Gastroesophageal sphincter (tissue), 4 donors: ENCODE data around the gene TNN. TPM values are rescaled to one million over a fixed set of nuclear protein-coding genes. Genes with fewer than 3 reads are reported as not detected.

Source experiments
- ATAC-seq: fragments of 150-250 bp; one replicate; pipeline ENCODE4 v1.9.1; 2016; ENCODE audit warnings: mild to moderate bottlenecking, moderate library complexity
- H3K27ac ChIP-seq, 4 donors: fragments of 200-600 bp; sonication (generic) in 3 of 4; 1 replicate in 3 of 4; 2 replicates in 1 of 4; pipeline ENCODE4 v1.5.1; 2016 to 2019
- H3K27me3 ChIP-seq: fragments of 200-600 bp; sonication (generic); one replicate; pipeline ENCODE4 v1.5.1; 2019
- H3K36me3 ChIP-seq, 2 donors: fragments of 200-600 bp; sonication (generic); one replicate each; pipeline ENCODE4 v1.5.1; 2019; ENCODE audit warnings: control low read depth in 1 of 2
- H3K4me1 ChIP-seq, 3 donors: fragments of 200-600 bp; sonication (generic); 1 replicate in 2 of 3; 2 replicates in 1 of 3; pipeline ENCODE4 v1.5.1; 2016 to 2019; ENCODE audit warnings: control low read depth in 2 of 3
- H3K4me3 ChIP-seq, 2 donors: fragments of 200-600 bp; sonication (generic); one replicate each; pipeline ENCODE4 v1.5.1; 2019; ENCODE audit warnings: mild to moderate bottlenecking in 1 of 2, moderate library complexity in 1 of 2
- H3K9me3 ChIP-seq, 3 donors: fragments of 200-600 bp; sonication (generic); one replicate each; pipeline ENCODE4 v1.5.1; 2017 to 2019; ENCODE audit warnings: control low read depth in 2 of 3
- CTCF ChIP-seq, 4 experiments: fragments of 200-600 bp in 2 of 4; fragments of 450-650 bp in 2 of 4; sonication (generic) in 1 of 4; IDR thresholded peaks; one replicate each; pipeline ENCODE4 v1.5.1; 2017 to 2019; ENCODE audit warnings: antibody characterized with exemption in 4 of 4, mild to moderate bottlenecking in 2 of 4, moderate library complexity in 2 of 4
- EP300 ChIP-seq: sonication (generic); formaldehyde crosslinking; IDR thresholded peaks from one replicate; pipeline ENCODE4 v1.6.1; 2017; ENCODE audit warnings: antibody characterized with exemption, mild to moderate bottlenecking
- POLR2A ChIP-seq, 2 donors: fragments of 450-650 bp; IDR thresholded peaks; one replicate each; pipeline ENCODE4 v1.6.1; 2017; ENCODE audit warnings: antibody characterized with exemption in 2 of 2, mild to moderate bottlenecking in 2 of 2, moderate library complexity in 1 of 2
- POLR2AphosphoS5 ChIP-seq: sonication (generic); formaldehyde crosslinking; IDR thresholded peaks from one replicate; pipeline ENCODE4 v1.6.1; 2017; ENCODE audit warnings: antibody characterized with exemption
- WGBS, 2 donors: methylation state at CpG; one replicate each; pipeline ENCODE4 v1.1.5; 2018; ENCODE audit warnings: low coverage in 1 of 2; 5-methylcytosine and 5-hydroxymethylcytosine counted together
- total RNA-seq, 4 donors: library from RNA; depleted of rRNA; stranded (reverse); fragments of >200 nt; gene quantifications; one replicate each; pipeline ENCODE4 v1.1.0, GENCODE V29; 2016

The TNN gene
- total RNA-seq, 4 donors from 2014 or later = 0.23 to 0.92 (median 0.47) TPM; not detected in 1

- WGBS, 2 donors = 13 to 33% methylated on average over 1 of the region's 1 CpG
- H3K9me3 ChIP-seq = no peaks in the 10 kb centered on the region
- TF ChIP-seq POLR2AphosphoS5 = peak; percentile 7
- no peak for TF ChIP-seq CTCF (IDR thresholded peaks at IDR 0.05)
- H3K36me3 ChIP-seq = no peaks in the 10 kb centered on the region
- ATAC-seq = no peak
- no peaks in the 10 kb centered on the region for H3K27me3 ChIP-seq
- H3K27ac ChIP-seq = peak overlapping the region; percentile 81 to 86 (median 82)
- H3K4me1 ChIP-seq = peaks cover 33 to 90% (median 44%) of the 10 kb centered on the region in 3 donors
- no peak overlapping the region for H3K4me3 ChIP-seq
These were observed 63.5 kb downstream of the TNN start for GRCh38 chr1:175131095-175131494.

GRCh38 chr1:175132436-175132835 lies 64.8 kb downstream of the TNN start:
- TF ChIP-seq CTCF (IDR thresholded peaks at IDR 0.05) = no peak
- TF ChIP-seq POLR2A (IDR thresholded peaks at IDR 0.05) = no peak
- no peak for TF ChIP-seq EP300
- peak; percentile 56 for TF ChIP-seq POLR2AphosphoS5
- H3K36me3 ChIP-seq = no peaks in the 10 kb centered on the region
- ATAC-seq = peak; percentile 52
- no peaks in the 10 kb centered on the region for H3K9me3 ChIP-seq
- no peak overlapping the region for H3K4me3 ChIP-seq
- WGBS, 2 donors = 14 to 25% methylated on average over 1 of the region's 1 CpG
- no peaks in the 10 kb centered on the region for H3K27me3 ChIP-seq
- peak overlapping the region; percentile 81 to 86 (median 82) for H3K27ac ChIP-seq
- peaks cover 40 to 90% (median 41%) of the 10 kb centered on the region in 3 donors for H3K4me1 ChIP-seq

- no peak for ATAC-seq
These were observed 66.2 kb downstream of the TNN start for GRCh38 chr1:175133673-175134435.

GRCh38 chr1:175134500-175134899 lies 66.9 kb downstream of the TNN start:
- no peak for TF ChIP-seq POLR2AphosphoS5
- no peak for TF ChIP-seq CTCF (IDR thresholded peaks at IDR 0.05)
- no peak for TF ChIP-seq EP300
- no peak for TF ChIP-seq POLR2A (IDR thresholded peaks at IDR 0.05)
- 78% methylated on average over 1 of the region's 1 CpG; no CpG with 5 or more reads in 1 of the 2 donors for WGBS, 2 donors
- H3K4me1 ChIP-seq = peaks cover 35 to 84% (median 40%) of the 10 kb centered on the region in 3 donors
- H3K9me3 ChIP-seq = no peaks in the 10 kb centered on the region
- H3K4me3 ChIP-seq = no peak overlapping the region
- no peak for ATAC-seq
- H3K36me3 ChIP-seq = no peaks in the 10 kb centered on the region
- no peak overlapping the region for H3K27ac ChIP-seq
- H3K27me3 ChIP-seq = no peaks in the 10 kb centered on the region

More at GRCh38 chr1:175133673-175134435, 66.2 kb downstream of the TNN start:
- Histone ChIP-seq H3K36me3 (no peaks in the 10 kb centered on the region), H3K27ac (peak overlapping the region in 2 of 4 donors; percentile 81 to 86), H3K9me3 (no peaks in the 10 kb centered on the region), H3K4me1 (peaks cover 35 to 89% (median 41%) of the 10 kb centered on the region in 3 donors), H3K27me3 (no peaks in the 10 kb centered on the region), H3K4me3 (no peak overlapping the region)
- TF ChIP-seq CTCF (IDR thresholded peaks at IDR 0.05) (no peak), EP300 (no peak), POLR2AphosphoS5 (no peak), POLR2A (IDR thresholded peaks at IDR 0.05) (no peak)
- WGBS, 2 donors = 74 to 90% methylated on average over 3 to 6 of the region's 6 CpGs

GRCh38 chr1:175136246-175136645 lies 68.6 kb downstream of the TNN start:
- Histone ChIP-seq H3K36me3 (no peaks in the 10 kb centered on the region), H3K9me3 (no peaks in the 10 kb centered on the region), H3K4me1 (peaks cover 22 to 73% (median 28%) of the 10 kb centered on the region in 3 donors), H3K4me3 (no peak overlapping the region), H3K27me3 (no peaks in the 10 kb centered on the region), H3K27ac (peak overlapping the region in 1 of 4 donors; percentile 56)
- TF ChIP-seq POLR2A (IDR thresholded peaks at IDR 0.05) (no peak), CTCF (IDR thresholded peaks at IDR 0.05) (no peak), POLR2AphosphoS5 (no peak), EP300 (no peak)
- WGBS, 2 donors = 71 to 78% methylated on average over 2 to 3 of the region's 3 CpGs
- ATAC-seq = no peak
